Measurements from ENCODE around the gene FMNL2.
"Not testable (repeated sequence)": the region's sequence is repeated elsewhere in the genome, so short reads cannot be mapped to it uniquely, and the experiment has no call there.

Gene FMNL2

GRCh38 chr2:152518641-152519580 is 183.9 kb downstream of the FMNL2 start:
- no peak for TF ChIP-seq CTCF (IDR thresholded peaks at IDR 0.05; ENCODE audit: low read depth, low read length)
- DNase-seq (ENCODE audit: low read depth, low spot score) = no peak
- in situ Hi-C loops (cut with HindIII; ENCODE audit: low sequenced_read_pairs) = no loop called here
- H3K4me3 ChIP-seq (ENCODE audit: low read depth, low read length) = no peak overlapping the region

GRCh38 chr2:152519581-152519952 is 184.6 kb downstream of the FMNL2 start:
- in situ Hi-C loops (cut with HindIII; ENCODE audit: low sequenced_read_pairs) = no loop called here
- no peak overlapping the region for H3K4me3 ChIP-seq (ENCODE audit: low read depth, low read length)
- no peak for TF ChIP-seq CTCF (IDR thresholded peaks at IDR 0.05; ENCODE audit: low read depth, low read length)

GRCh38 chr2:152520759-152521158 is 185.8 kb downstream of the FMNL2 start:
- no peak for DNase-seq (ENCODE audit: low read depth, low spot score)
- no peak for TF ChIP-seq CTCF (IDR thresholded peaks at IDR 0.05; ENCODE audit: low read depth, low read length)
- in situ Hi-C loops (cut with HindIII; ENCODE audit: low sequenced_read_pairs) = no loop called here
- no peak overlapping the region for H3K4me3 ChIP-seq (ENCODE audit: low read depth, low read length)

More at GRCh38 chr2:152519581-152519952, 184.6 kb downstream of the FMNL2 start:
- no peak for DNase-seq (ENCODE audit: low read depth, low spot score)

GRCh38 chr2:152522446-152522845 is 187.5 kb downstream of the FMNL2 start:
- in situ Hi-C loops (cut with HindIII; ENCODE audit: low sequenced_read_pairs); H3K4me3 ChIP-seq (ENCODE audit: low read depth, low read length); DNase-seq (ENCODE audit: low read depth, low spot score): not testable (repeated sequence)

GRCh38 chr2:152523091-152523490 is 188.1 kb downstream of the FMNL2 start:
- no peak for TF ChIP-seq CTCF (IDR thresholded peaks at IDR 0.05; ENCODE audit: low read depth, low read length)
- peak; percentile 85 for DNase-seq (ENCODE audit: low read depth, low spot score)
- H3K4me3 ChIP-seq (ENCODE audit: low read depth, low read length) = no peak overlapping the region
- in situ Hi-C loops (cut with HindIII; ENCODE audit: low sequenced_read_pairs) = no loop called here

- in situ Hi-C loops (cut with HindIII; ENCODE audit: low sequenced_read_pairs) = no loop called here
- no peak overlapping the region for H3K4me3 ChIP-seq (ENCODE audit: low read depth, low read length)
- DNase-seq (ENCODE audit: low read depth, low spot score) = peak; percentile 74
- no peak for TF ChIP-seq CTCF (IDR thresholded peaks at IDR 0.05; ENCODE audit: low read depth, low read length)
Observed at GRCh38 chr2:152525277-152525838, 190.4 kb downstream of the FMNL2 start.

All from astrocyte of the spinal cord (primary cell).